Stimulated activated CD8-positive, alpha-beta memory T cell treated with anti-CD3 and anti-CD28 coated beads, Interleukin-12 subunit alpha, Interleukin-12 subunit beta, amount 100 ng/mL, for 1 hour (primary cell): Measurements from ENCODE around the gene MYZAP.

Experiments
- DNase-seq: peaks from one replicate; pipeline ENCODE4 v3.0.0-alpha.2; 2020; ENCODE audit warnings: low read depth

The MYZAP gene, protein sequence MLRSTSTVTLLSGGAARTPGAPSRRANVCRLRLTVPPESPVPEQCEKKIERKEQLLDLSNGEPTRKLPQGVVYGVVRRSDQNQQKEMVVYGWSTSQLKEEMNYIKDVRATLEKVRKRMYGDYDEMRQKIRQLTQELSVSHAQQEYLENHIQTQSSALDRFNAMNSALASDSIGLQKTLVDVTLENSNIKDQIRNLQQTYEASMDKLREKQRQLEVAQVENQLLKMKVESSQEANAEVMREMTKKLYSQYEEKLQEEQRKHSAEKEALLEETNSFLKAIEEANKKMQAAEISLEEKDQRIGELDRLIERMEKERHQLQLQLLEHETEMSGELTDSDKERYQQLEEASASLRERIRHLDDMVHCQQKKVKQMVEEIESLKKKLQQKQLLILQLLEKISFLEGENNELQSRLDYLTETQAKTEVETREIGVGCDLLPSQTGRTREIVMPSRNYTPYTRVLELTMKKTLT

DNA sequence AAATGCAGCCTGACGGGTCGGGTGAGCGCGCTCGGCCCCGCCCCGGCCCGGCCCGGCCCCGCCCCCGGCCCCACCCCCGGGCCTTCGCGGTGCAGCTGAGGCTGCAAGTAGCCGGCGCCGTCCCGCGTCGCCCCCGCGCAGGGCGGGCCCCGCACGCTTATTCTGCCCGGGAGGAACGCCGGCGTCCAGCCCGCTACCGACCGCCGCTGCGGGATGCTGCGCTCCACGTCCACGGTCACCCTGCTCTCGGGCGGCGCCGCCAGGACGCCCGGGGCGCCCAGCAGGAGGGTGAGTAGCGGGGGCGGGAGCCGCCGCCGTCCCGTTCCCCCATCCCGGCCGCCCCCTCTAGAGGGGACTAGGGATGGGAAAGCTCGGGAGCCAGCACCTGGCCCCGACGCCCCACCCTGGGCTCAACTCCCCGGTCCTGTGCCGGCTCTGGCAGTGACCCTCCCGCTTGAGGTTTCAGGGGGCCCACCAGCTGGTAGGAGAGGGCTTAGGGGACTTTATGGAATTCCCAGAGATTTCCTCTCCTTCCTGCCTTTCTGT is at the start of gene MYZAP:
Gene MYZAP, plus strand, starts transcription at position 83 of the 546 bp plus-strand sequence. Its CDS starts 131 bp downstream, at position 214.
- DNase-seq, result no peak

DNA sequence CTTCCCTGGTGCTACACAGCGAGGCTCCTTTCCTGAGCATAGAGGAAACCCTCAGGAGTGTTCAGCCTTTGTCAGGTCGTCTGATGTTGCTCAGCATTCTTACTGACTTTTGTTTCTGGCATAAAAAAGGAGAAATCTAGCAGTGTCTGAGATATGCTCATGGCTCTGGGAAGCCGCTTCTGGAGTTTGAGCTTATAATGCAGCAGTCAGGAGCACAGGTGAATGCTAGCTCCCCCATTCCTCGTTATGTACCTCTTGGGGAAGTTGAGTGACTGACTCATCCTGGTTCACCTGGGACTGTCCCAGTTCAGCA is 49.2 kb upstream of the MYZAP start:
- DNase-seq, result no peak

DNA sequence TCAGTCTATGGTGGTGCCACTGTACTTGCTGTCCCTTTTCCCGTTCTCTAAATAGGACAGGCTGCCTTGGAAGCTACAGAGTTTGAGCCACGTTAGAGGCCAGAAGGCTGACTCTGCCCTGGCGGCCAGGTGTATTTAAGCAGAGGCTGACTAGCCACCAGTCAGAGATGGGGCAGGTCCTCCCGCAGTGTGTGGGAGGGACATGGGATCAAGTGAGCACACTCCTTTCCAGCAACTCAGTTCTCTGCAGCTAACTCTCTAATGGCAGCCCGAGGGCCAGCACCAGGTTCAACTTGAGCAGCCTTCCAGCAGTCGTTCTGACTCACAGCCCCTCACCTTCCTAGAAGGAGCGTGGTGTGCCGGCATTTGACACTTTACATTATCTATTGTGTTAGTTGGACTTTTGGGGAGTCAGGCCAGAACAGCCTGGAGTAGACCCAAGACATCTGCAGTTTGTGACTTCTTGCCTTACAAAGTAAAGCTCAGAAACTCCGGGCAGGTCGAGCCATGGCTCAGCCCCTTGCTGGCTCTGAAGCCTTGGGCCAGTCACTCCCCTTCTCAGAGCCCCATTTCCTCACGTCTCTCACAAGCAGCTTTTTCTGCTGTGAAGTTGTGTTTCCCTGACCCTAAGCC is 46.7 kb upstream of the MYZAP start:
- DNase-seq, result no peak

DNA sequence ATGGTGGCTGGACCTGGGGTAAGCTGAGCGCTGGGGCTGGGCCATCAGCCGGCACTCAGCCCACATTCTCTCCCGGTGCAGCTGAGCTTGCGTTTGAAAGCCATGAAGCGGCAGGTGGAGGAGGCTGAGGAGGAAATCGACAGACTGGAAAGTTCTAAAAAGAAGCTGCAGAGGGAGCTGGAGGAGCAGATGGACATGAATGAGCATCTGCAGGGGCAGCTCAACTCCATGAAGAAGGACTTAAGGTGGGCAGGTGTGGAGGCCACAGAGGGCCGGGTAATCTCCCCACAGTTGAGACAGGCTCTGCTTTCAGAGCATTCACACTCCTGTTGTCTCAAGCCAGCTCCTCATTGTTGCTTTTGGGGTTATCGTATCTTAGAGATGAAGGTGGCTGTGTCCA is 45.7 kb upstream of the MYZAP start:
- no peak for DNase-seq

DNA sequence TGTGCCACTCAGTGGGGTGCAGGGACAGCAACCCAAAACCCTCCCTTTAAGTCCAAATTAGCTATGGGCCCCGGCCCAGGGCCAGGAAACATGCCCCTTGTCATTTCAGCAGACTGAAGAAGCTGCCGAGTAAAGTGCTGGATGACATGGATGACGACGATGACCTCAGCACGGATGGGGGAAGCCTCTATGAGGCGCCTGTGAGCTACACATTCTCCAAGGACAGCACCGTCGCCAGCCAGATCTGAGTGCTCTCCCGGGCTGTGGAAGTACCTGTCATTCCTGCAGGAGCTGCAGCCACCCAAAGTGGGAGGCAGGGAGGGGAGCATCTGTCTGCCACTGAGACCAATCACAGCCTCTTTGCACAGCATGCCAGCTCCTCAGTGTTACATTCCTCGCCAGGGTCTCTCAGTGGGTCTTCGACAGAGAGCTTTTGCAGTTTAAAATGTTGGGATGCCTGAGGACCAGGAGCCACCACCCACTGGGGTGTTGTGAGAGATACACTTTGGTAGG is 44.4 kb upstream of the MYZAP start:
- DNase-seq, result no peak

DNA sequence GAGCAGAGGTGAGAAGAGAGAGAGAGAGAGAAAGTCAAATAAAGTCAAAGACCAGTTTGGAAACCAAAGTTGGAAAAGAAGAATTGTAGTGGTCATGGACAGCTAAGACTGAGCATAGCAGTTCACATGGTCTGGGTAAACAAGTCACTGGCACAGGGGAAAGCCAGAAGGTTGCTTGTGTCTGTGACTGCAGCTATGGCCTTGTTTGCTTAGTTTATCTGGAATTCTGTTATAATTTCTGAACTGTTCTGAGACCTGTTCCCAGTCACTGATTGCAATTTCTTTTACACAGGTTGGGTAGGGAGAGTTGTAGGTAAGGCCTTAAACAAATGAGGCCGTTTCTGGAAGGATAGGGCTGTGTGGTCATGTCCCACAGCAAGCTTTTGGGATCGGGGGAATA is 43.4 kb upstream of the MYZAP start:
- no peak for DNase-seq

DNA sequence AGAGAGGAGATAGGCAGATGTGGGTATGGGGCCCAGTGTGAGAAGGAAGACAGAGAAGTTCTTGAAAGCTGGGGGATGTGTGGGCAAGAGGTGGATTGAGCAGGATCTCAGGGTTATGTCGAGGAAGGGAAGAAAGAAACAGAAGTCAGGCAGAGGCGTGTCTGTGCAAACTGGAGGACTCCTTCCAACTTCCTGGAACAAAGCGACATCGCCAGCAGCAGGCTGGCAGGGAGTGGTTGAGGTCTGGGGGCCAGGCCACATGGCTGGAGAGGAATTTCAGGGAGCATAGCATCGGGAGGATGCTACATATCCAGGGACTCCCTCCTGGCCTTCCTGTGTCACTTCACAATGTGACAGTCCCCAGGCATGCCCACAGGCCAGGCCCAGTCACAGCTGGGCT is 42.9 kb upstream of the MYZAP start:
- no peak for DNase-seq

DNA sequence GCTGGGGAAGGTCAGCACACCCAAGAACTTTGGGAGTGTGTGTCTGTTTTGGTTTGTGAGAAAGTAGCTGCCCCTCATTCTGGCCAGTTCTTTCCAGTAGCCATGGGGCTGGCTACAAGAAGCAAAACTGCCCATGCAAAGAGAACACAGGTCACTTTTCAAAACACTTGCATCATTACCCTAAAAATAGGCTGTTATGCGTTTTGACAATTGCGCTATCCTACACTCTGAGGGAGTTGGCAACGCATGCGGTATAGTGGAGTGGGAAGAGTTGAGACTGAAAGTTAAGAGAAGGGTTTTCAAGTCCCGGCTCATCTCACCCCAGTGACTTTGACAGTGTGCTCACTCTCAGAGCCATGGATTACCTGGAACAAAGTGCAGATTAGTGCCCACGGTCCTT is 41.8 kb upstream of the MYZAP start:
- no peak for DNase-seq

DNA sequence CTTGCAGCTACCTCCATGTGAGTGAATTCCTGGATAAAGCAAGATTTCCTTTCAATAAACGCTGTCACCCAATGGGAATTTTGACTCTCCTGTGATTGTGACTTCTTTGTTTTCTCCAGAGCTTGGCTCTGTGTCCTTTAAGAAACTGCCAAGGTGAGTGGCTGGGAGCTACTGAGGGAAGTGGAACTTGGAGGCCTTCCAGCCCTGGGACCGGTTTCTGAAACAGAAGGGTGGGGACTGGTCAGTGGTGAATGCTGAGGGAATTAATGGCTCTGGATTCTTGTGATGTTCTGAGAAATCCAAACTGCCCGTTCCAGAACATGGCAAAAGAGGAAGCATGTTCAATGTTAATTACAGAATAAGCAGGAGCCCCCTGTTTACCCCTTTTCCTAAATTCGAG is 41.1 kb upstream of the MYZAP start:
- DNase-seq, result no peak

DNA sequence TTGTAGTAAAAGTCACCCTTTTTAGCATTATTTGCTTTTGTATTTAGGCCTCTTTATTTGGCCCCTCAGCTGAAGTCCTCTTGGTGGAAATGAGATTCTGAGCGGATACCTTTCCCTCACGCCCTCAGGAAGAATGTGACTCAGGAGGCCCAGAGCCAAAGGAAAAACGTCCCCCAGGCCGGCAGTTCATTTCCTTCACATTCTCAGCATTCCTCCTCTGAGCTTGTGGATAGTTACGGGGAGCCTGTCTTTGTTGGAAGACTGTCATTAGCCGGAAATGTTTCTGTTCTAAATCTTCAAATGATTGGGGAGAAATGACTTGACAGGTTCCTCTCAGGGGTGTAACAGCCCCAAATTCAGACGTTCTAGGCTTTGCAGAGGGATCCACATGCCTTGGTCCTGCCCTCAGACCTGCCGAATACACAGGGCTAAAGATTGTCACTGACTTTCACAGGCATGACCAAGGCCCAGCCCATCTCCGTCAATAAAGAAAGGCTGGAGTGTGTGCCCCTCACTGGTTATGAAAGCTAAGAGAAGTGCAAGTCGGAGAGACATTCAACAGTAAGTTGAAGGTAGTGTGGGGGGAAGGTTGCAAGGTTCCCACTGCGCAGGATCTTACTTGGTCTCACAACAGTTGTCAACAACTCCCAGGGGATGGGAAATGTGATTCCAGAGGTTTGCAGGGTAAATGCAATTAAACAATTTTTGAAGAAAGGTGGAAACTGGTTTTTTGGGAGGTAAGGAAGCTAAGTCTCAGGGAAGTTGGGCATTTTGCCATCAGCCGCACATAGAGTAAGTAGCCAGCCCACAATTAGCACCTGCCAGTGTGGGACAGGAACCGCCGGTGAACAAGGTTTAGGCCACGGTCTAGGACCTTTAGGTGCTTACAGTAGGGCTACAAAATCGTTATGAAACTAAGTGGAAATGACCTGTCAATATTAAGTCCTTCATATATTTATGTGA is 39.7 kb upstream of the MYZAP start:
- DNase-seq, result no peak

DNA sequence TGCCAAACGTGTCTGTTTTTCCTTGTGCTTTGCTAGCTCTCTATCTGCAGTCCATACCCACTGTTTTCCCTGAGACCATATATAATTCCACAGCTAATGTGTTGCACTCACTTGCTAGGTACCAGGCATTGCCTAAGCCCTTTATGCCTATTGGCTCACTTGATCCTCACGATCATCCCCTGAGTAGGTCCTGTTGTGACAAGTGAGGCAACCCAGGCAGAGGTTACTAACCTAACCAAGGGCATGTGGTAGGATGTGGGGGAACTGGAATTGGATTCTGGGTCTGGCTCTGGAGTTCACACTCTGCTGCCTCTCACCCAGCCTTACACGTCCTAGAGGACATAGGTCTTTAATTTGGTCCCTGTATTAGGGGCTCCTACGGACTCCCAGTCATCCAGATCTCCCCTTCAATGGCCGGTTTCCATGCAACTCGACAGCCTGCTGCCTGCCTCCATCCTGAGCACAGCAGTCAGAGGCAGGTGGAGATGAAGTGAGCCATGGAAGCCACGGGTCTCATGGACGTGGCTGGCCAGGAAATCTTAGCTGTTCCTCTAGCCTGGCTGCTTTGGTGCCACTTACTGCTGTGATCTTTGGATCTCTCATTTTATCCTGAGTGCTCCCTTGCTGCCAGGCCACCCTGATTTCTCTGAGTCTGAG is 38.9 kb upstream of the MYZAP start:
- DNase-seq, result no peak

DNA sequence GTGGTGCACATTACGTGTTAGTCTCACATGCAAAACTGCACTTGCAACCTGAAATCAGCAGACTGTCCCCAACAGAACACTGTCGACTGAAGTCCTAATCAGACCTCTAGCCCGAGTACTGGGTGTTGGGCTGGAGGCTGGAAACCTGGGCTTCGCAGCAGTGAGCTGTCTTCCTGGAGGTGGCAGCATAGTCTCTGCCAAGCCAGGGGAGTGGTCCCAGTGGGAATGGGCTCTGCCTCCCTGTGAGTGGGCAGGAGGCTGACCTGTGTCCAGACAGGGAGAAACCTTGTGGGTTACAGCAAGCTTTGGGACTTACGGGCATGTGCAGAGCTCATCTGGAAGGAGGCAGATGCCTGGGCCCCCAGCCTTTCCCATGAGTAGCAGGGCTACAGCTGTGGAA is 38.2 kb upstream of the MYZAP start:
- DNase-seq, result no peak

DNA sequence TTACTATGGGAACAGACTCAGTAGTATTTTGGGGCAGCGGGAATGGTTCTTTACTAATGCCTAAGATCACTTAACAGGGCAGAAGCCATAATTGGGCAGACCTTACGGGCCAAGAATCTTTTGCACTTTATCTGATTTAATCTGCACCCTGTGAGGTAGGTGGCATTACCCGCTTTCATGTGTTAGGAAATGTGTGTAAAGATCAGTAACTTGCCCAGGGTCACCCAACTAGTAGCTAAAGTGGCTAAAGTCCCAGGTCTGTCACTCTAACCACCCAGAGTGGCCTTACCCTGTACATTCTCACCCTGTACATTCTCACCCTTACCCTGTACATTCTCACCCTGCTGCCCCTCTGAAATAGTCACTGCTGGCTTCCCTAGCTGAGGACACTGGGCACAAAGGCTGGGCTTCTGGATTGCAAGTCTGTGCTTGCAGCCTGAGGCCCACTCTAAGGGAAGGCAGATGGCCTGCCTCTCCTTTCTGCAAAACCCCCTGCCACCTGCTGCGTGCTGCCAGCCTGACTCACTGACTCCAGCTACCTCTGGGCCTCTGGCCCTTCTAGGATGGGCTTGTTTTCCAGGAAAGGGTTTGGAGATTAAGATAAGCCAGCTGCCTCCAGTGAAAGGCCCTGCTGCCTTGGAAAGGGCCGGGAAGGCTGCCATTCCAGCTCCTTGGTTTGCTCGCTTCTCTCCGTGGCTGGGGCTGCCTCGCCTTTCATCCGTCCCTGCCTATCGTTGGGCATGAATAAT is 37.5 kb upstream of the MYZAP start:
- no peak for DNase-seq

DNA sequence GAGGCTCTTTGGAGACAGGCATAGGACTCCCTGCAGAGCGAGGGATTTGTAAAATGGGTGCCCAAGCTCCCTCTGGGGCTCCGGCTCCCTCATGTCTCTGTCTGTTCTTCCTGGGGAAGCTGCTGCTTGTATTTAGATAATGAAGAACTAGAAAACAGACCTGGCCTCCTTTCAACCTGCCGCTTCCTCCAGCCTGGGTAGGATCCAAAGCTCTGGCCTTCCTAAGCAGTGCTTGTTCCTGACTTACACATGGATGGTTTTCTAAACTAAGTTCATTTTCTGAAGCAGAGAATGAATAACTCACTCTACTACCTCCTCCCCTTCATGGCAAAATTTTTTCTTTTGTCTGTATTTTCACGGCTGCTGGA is 36.9 kb upstream of the MYZAP start:
- DNase-seq, result no peak

DNA sequence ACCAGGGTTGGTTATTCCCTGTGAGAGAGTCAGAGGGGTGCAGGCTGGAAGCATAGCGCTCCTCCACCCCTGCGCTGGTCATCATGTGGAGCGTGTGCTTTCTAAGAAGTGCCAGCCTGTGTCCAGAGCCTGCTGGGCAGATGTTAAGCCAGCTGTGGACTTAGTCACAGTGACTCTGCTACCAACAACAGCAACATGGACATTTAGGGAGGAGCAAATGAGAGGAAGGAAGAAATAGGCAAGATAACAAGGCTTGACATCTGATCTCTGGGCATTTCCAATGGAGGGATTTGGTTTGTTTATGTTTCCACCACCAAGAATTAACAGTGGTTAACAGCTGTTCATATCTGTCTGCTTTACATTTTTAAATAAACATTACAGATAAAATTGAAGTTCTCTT is 36.4 kb upstream of the MYZAP start:
- DNase-seq, result no peak

DNA sequence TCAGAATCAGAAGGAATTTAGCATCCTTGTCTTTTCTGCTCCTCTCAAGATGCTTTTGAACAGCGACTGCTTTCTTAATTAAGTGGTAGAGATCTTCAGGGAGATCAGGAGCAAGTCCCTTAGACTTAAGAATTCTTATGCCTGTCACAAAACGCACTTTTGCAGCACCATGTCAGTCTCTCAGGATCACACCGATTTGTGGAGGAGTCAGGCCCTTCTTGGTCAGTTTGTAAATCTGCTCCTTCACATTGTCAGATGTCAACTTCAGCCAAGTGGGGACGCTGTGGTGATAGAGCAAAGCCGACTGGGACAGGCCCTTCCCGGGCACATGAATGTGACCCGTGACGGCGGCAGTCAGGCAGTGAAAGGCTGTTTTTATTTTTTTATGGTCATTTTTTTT is 35.7 kb upstream of the MYZAP start:
- DNase-seq, result no peak

DNA sequence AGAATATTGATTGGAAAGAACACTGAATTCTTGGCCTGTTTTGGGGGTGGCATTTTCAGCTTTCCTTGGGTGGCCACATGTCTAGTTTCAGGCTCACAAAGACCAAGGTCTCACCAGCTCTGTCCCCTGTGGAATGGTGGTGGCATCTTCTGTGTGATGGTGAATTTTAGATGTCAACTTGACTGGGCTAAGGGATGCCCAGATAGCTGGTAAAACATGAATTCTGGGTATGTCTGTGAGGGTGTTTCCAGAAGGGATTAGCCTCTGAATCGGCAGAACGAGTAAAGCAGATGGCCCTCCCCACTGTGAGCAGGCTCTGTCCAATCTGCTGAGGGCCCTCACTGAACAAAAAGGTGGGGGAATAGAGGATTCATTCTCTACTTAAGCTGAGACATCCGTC is 34.4 kb upstream of the MYZAP start:
- DNase-seq, result no peak

DNA sequence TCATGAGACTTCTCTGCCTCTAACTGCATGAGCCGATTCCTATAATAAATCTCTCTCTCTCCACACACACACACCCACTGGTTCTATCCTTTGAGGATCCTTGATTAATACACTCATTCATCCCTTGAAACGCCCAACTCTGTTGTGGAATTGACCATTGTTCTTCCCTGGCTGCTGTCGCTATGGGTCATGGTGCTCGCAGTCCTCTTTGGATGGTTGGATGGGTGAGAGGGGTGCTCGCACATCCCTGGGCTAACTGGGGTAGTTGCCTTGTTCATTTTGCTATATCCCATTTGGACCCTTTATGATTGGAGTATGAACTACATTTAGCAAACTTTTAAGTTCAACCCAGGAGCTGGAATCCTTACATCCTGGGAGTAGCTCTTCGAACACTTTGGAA is 33.9 kb upstream of the MYZAP start:
- DNase-seq, result no peak

DNA sequence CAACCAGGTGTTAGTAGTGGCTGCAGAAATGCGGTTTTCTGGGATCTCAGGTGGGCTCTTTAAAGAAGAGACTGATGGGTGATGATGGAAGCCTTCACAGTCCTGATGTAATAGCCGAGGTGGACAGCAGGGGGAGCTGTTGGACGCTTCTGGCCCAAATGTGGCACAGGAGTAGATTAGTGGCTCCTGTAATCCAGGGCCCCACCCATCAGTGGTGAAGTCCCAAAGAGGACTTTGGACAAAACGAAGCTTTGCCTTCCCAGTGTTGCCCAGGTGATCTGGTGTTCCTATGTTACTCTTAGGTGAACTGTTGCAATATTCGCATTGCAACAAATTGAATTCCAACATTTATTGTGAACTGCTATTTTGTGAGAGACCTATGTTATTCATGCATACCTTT is 31.8 kb upstream of the MYZAP start:
- DNase-seq, result peak; percentile 52

DNA sequence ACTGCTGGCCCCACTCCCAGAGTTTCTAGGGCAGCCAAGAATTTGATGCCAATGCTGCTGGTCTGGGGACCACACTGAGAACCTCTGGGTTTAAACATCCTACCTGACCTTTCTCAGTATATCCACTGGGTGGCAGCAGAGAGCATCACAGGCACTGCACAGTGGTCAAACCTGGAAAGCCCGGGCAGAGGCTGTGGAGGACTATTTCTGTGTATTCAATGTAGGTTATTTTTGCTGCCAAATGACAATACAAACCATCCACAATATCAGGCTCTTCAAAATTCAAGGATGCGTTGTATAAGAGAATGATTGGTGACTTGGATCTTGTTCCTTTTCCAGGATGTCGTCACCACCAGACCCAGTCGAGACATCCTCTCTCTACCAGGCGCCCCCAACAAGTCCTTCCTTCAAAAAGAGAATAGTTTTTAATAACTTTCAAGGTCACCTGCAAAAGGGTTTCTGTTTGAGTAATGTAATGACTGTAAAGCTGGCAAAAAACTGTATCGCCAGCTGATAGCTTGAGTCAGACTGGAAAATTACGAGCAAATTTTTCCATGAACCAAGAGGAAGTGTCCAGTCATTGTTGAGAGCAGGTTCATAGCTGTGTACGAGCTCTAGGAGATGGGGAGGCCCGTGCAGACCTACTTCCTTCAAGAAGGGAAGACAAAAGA is 30.5 kb upstream of the MYZAP start:
- DNase-seq, result peak; percentile 44
